Endothelial cell of umbilical vein (primary cell): ENCODE measurements around the gene SMAD3. TPM values are rescaled to one million over a fixed set of nuclear protein-coding genes. Genes with fewer than 3 reads are reported as not detected.

Source experiments
- BruUV-seq: library from RNA; stranded (reverse); fragments of 400-500 nt; replicated peaks from 2 replicates; lab custom pipeline; 2021; lab: Mats Ljungman, UMichigan
- CTCF ChIA-PET: fragments of 300-600, 350-600 bp; sonication (Branson Sonifier 250); formaldehyde crosslinking; loops from one replicate; lab custom pipeline; 2021; ENCODE audit warnings: antibody characterized with exemption, inconsistent platforms; lab: Charles Lee
- POLR2A ChIA-PET: fragments of 300-600, 350-600 bp; sonication (Branson Sonifier 250); formaldehyde crosslinking; loops from one replicate; lab custom pipeline; 2021; ENCODE audit warnings: antibody characterized with exemption, inconsistent platforms; lab: Charles Lee
- DNase-seq: peaks from one replicate; pipeline ENCODE4 v3.0.0-alpha.2; 2011; ENCODE audit warnings: low read depth, low spot score
- FAIRE-seq: peaks from 2 replicates; lab custom pipeline; 2011; peaks lifted over from hg19 to GRCh38; lab: Jason Lieb, UNC
- H2AFZ ChIP-seq: 2 replicates; pipeline ENCODE4 v1.6.0; 2012; ENCODE audit warnings: low read depth, low read length, control low read depth, inconsistent platforms
- H3K27ac ChIP-seq: 2 replicates; pipeline ENCODE4 v1.5.1; 2011; ENCODE audit warnings: low read depth, mild to moderate bottlenecking, control low read depth, low read length, moderate library complexity; ENCODE audit not compliant: insufficient read depth
- H3K27me3 ChIP-seq, 2 experiments: 2 replicates each; pipeline versions ENCODE4 v1.6.0 to v1.6.1; 2011; ENCODE audit warnings: low read length in 2 of 2, mixed read lengths in 1 of 2; ENCODE audit not compliant: control insufficient read depth in 2 of 2, insufficient read depth in 2 of 2
- H3K36me3 ChIP-seq, 2 experiments: 2 replicates in 1 of 2; 3 replicates in 1 of 2; pipeline ENCODE4 v1.5.1; 2011; ENCODE audit warnings: low read length in 2 of 2, mild to moderate bottlenecking in 1 of 2, moderate library complexity in 1 of 2; ENCODE audit not compliant: control insufficient read depth in 2 of 2, insufficient read depth in 2 of 2; ENCODE audit errors: extremely low read depth in 1 of 2
- H3K4me1 ChIP-seq: 3 replicates; pipeline ENCODE4 v1.5.1; 2011; ENCODE audit warnings: mild to moderate bottlenecking, low read length; ENCODE audit not compliant: control insufficient read depth, insufficient read depth; ENCODE audit errors: extremely low read depth
- H3K4me2 ChIP-seq: 2 replicates; pipeline ENCODE4 v1.6.1; 2011; ENCODE audit warnings: low read length, control low read depth, mixed read lengths; ENCODE audit not compliant: insufficient read depth
- H3K4me3 ChIP-seq, 3 experiments: fragments of 200-600 bp in 1 of 3; sonication (generic), shearing (Covaris generic) in 1 of 3; replicated peaks in 1 of 3; 2 replicates each; pipeline ENCODE4 v1.5.1; 2011 to 2016; ENCODE audit warnings: control low read depth in 3 of 3, low read length in 3 of 3, mild to moderate bottlenecking in 2 of 3, inconsistent platforms in 1 of 3, low read depth in 1 of 3, moderate library complexity in 1 of 3; ENCODE audit not compliant: insufficient read depth in 1 of 3
- H3K79me2 ChIP-seq: 2 replicates; pipeline ENCODE4 v1.6.0; 2012; ENCODE audit warnings: low read length, inconsistent platforms; ENCODE audit not compliant: control insufficient read depth, insufficient read depth
- H3K9ac ChIP-seq: replicated peaks from 2 replicates; pipeline ENCODE3; 2011; ENCODE audit warnings: low read length, control low read depth; ENCODE audit not compliant: insufficient read depth; ENCODE audit errors: extremely low read depth
- H3K9me1 ChIP-seq: replicated peaks from 3 replicates; pipeline ENCODE4 v1.6.0; 2011; ENCODE audit warnings: mild to moderate bottlenecking, low read length; ENCODE audit not compliant: control insufficient read depth, insufficient read depth; ENCODE audit errors: extremely low read depth
- H3K9me3 ChIP-seq: replicated peaks from 2 replicates; pipeline ENCODE4 v1.5.1; 2012; ENCODE audit warnings: low read length, inconsistent platforms; ENCODE audit not compliant: control insufficient read depth, insufficient read depth
- H4K20me1 ChIP-seq: replicated peaks from 2 replicates; pipeline ENCODE3; 2011; ENCODE audit warnings: mild to moderate bottlenecking, low read length; ENCODE audit not compliant: control insufficient read depth, insufficient read depth; ENCODE audit errors: extremely low read depth
- EZH2 ChIP-seq: IDR thresholded peaks from 2 replicates; pipeline ENCODE4 v1.6.1; 2012; ENCODE audit warnings: borderline replicate concordance, low read depth, mild to moderate bottlenecking, moderate library complexity, low read length, inconsistent platforms; ENCODE audit not compliant: severe bottlenecking
- GATA2 ChIP-seq: IDR thresholded peaks from 2 replicates; pipeline ENCODE4 v1.7.0; 2011; ENCODE audit warnings: low read depth, mild to moderate bottlenecking, moderate library complexity, mixed read lengths, low read length; ENCODE audit not compliant: insufficient read length, insufficient read depth
- JUN ChIP-seq: IDR thresholded peaks from 2 replicates; pipeline ENCODE4 v1.6.1; 2011; ENCODE audit warnings: borderline replicate concordance, low read depth; ENCODE audit not compliant: insufficient read length, insufficient read depth
- MYC ChIP-seq: IDR thresholded peaks from one replicate; pipeline ENCODE4 v1.6.1; 2011; ENCODE audit warnings: mild to moderate bottlenecking, low read depth, low read length
- POLR2A ChIP-seq: IDR thresholded peaks from 2 replicates; pipeline ENCODE4 v1.6.1; 2012; ENCODE audit warnings: low read depth, mild to moderate bottlenecking, control low read depth, low read length
- dilution Hi-C: fragments of 300-500 bp; cut with MboI; formaldehyde crosslinking; loops from one replicate; pipeline ENCODE4 v1.15.0; 2019; ENCODE audit warnings: low sequenced_read_pairs; ENCODE audit not compliant: extremely low pct_ligation_motif_present
- intact Hi-C: fragments of 100-400 bp; cut with micrococcal nuclease; formaldehyde crosslinking; loops from one replicate; pipeline ENCODE4 v1.10.0; 2022
- polyA plus RNA-seq, 4 experiments: library from polyadenylated mRNA; depleted of rRNA in 3 of 4; stranded (reverse) in 3 of 4; unstranded in 1 of 4; fragments of >200 nt; gene quantifications; 2 replicates each; pipeline versions ENCODE4 v1.2.1 to v1.2.3, GENCODE V29; 2011 to 2012; ENCODE audit warnings: missing spikeins in 1 of 4
- total RNA-seq: library from RNA; stranded (reverse); gene quantifications from 2 replicates; pipeline ENCODE4 v1.2.3, GENCODE V29; 2021
- TF ChIP-seq, protein P1 (sequence below), 2 donors: IDR thresholded peaks; 1 replicate in 1 of 2; 2 replicates in 1 of 2; pipeline ENCODE4 v1.5.1; 2011; ENCODE audit warnings: low read length in 2 of 2, mild to moderate bottlenecking in 2 of 2, moderate library complexity in 2 of 2, control low read depth in 1 of 2, inconsistent platforms in 1 of 2, low read depth in 1 of 2; ENCODE audit not compliant: insufficient read depth in 1 of 2; ENCODE audit errors: extremely low read depth in 1 of 2
- TF ChIP-seq, protein P2 (sequence below): IDR thresholded peaks from 2 replicates; pipeline ENCODE4 v1.6.1; 2011; ENCODE audit not compliant: insufficient read depth, insufficient read length

The SMAD3 gene
- total and polyA plus RNA-seq, 2 donors (not counting 3 experiments of a cell fraction or from before 2014, with no cell fraction given), result 56.4 to 88.2 TPM

DNA sequence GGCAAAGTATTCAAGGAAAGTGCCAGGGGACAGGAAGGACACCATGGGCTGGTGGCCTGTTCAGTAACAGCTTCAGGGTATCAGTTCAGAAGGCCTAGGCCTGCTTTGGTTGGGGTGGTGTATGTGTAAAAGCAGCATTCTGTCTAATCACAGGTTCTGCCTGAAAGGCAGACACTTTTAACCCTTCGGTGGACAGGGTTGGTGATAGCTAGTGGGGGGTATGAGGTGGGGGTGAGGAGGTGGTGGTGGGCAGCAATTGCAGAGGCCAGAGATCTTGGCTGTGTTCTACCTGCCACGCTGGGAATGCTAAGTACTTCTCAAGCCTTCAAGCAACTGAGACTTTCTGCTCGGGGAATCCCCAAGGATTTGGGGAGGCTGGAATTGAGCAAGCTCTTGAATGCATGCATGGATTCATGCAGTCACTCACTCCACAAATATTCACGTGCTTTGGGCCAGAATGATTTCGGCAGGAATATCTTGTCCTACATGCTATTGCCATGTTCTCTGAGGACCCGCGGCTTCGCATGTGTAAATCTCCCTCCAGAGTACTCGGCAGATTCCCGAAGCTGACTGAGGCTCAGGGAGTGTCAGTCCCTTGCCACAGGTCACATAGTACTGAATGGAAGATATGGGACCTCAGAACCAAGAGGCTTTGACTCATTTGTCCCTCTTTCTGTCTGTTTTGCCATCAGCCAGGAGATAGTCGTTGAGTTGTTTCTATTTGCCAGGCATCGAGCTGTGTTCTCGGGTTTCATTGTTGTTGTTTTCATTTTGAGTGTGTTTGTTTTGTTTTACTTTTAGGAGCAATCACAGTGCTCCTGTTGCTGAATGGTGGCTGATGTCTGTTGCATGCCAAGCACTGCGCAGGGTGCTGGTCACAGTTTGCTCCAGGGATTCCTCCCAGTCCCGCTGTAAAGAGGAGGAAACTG is 65.5 kb downstream of the SMAD3 start:
- FAIRE-seq (no peak), DNase-seq (no peak)
- H3K27me3 ChIP-seq, result no peaks in the 10 kb centered on the region
- no peak overlapping the region for H3K4me2 ChIP-seq
- H3K4me1 ChIP-seq, result peaks cover 73% of the 10 kb centered on the region
- no peaks in the 10 kb centered on the region for H3K36me3 ChIP-seq
- ChIA-PET POLR2A (no interaction called here), CTCF (interaction anchor here (1.2 kb wide), 1 partner anchor 11 kb away, joined by 4 read pairs; no protein-coding TSS in a partner anchor)
- no peak overlapping the region for H3K27ac ChIP-seq
- no peaks in the 10 kb centered on the region for H3K9me1 ChIP-seq
- dilution Hi-C loops, result no loop called here
- H3K9ac ChIP-seq, result no peak overlapping the region
- no peak overlapping the region for H2AFZ ChIP-seq
- H3K4me3 ChIP-seq, result no peak overlapping the region
- intact Hi-C loops, result no loop called here
- H3K79me2 ChIP-seq, result peaks cover 100% of the 10 kb centered on the region
- H3K9me3 ChIP-seq, result no peaks in the 10 kb centered on the region
- TF ChIP-seq, protein P1, sequence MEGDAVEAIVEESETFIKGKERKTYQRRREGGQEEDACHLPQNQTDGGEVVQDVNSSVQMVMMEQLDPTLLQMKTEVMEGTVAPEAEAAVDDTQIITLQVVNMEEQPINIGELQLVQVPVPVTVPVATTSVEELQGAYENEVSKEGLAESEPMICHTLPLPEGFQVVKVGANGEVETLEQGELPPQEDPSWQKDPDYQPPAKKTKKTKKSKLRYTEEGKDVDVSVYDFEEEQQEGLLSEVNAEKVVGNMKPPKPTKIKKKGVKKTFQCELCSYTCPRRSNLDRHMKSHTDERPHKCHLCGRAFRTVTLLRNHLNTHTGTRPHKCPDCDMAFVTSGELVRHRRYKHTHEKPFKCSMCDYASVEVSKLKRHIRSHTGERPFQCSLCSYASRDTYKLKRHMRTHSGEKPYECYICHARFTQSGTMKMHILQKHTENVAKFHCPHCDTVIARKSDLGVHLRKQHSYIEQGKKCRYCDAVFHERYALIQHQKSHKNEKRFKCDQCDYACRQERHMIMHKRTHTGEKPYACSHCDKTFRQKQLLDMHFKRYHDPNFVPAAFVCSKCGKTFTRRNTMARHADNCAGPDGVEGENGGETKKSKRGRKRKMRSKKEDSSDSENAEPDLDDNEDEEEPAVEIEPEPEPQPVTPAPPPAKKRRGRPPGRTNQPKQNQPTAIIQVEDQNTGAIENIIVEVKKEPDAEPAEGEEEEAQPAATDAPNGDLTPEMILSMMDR (IDR thresholded peaks at IDR 0.05; ENCODE audit: extremely low read depth in 1 of 2, insufficient read depth in 1 of 2, low read depth in 1 of 2, low read length in 2 of 2), result no peak
- no peak for TF ChIP-seq POLR2A
- TF ChIP-seq GATA2, result no peak
- TF ChIP-seq, protein P2, sequence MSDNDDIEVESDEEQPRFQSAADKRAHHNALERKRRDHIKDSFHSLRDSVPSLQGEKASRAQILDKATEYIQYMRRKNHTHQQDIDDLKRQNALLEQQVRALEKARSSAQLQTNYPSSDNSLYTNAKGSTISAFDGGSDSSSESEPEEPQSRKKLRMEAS, result no peak
- no peak for TF ChIP-seq JUN
- no peak for TF ChIP-seq MYC
- TF ChIP-seq EZH2, result no peak
- no TSS peak for BruUV-seq
- H4K20me1 ChIP-seq, result no peaks in the 10 kb centered on the region
